K562 (cell line): ENCODE results near the gene PIBF1.

Experiments used
- BACH1 ChIP-seq: fragments of 200-800 bp; sonication (Bioruptor generic); IDR thresholded peaks from 2 replicates; pipeline ENCODE4 v1.6.1; 2016; ENCODE audit warnings: missing genetic modification characterization, missing compliant biosample characterization
- CTCF ChIP-seq, 3 experiments: IDR thresholded peaks in 2 of 3; conservative IDR thresholded peaks in 1 of 3; 2 replicates each; pipeline ENCODE4 v1.5.1; 2011 to 2012; ENCODE audit warnings: low read length in 3 of 3, mild to moderate bottlenecking in 3 of 3, control low read depth in 2 of 3, improper control_type of control experiment in 1 of 3, inconsistent platforms in 1 of 3, low read depth in 1 of 3, mixed read lengths in 1 of 3, moderate library complexity in 1 of 3; ENCODE audit not compliant: insufficient read depth in 2 of 3
- FOSL1 ChIP-seq: fragments of 200-800 bp; sonication (Bioruptor generic); conservative IDR thresholded peaks from 2 replicates; pipeline ENCODE4 v1.6.1; 2016; ENCODE audit warnings: missing genetic modification characterization, missing compliant biosample characterization
- POLR2H ChIP-seq: IDR thresholded peaks from 2 replicates; pipeline ENCODE4 v1.6.1; 2016; ENCODE audit warnings: missing genetic modification characterization, low read depth, mild to moderate bottlenecking, control low read depth, missing compliant biosample characterization, moderate library complexity
- TBP ChIP-seq: optimal IDR thresholded peaks from 2 replicates; pipeline ENCODE3; 2011; ENCODE audit warnings: low read depth, low read length, improper control_type of control experiment
- TF ChIP-seq, protein P1 (sequence below): fragments of 250-450 bp; sonication (Bioruptor Pico); IDR thresholded peaks from 2 replicates; pipeline ENCODE4 v1.4.0; 2020; ENCODE audit warnings: borderline replicate concordance

DNA sequence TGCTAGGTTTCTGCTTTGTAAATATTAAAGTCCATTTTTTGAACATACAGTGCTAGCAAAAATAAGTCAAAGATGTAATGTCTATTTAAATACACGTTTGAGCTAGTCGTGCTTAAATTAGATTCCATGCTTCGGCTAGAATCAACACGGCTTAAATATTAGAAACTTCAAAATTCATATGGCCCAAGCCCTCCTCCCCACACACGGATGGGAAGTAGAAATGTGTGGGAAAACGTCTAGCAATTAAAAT is 276.1 kb downstream of the PIBF1 start:
- TF ChIP-seq, protein P1, sequence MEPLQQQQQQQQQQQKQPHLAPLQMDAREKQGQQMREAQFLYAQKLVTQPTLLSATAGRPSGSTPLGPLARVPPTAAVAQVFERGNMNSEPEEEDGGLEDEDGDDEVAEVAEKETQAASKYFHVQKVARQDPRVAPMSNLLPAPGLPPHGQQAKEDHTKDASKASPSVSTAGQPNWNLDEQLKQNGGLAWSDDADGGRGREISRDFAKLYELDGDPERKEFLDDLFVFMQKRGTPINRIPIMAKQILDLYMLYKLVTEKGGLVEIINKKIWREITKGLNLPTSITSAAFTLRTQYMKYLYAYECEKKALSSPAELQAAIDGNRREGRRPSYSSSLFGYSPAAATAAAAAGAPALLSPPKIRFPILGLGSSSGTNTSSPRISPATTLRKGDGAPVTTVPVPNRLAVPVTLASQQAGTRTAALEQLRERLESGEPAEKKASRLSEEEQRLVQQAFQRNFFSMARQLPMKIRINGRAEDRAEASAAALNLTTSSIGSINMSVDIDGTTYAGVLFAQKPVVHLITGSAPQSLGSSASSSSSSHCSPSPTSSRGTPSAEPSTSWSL (CRISPR knock-in tag) = no peak
- TF ChIP-seq FOSL1 = no peak
- TF ChIP-seq CTCF (IDR thresholded peaks at IDR 0.05 in 2 of 3, conservative IDR thresholded peaks at IDR 0.05 in 1 of 3; ENCODE audit: insufficient read depth in 2 of 3, low read depth in 1 of 3, low read length in 3 of 3) = no peak
- TF ChIP-seq BACH1 = no peak
- no peak for TF ChIP-seq TBP
- no peak for TF ChIP-seq POLR2H (tag)
